ENCODE data around the gene CRMP1.
A peak's percentile ranks its signal among the peaks of the same experiment; 100 is the strongest.
"Not testable (repeated sequence)": the region's sequence is repeated elsewhere in the genome, so short reads cannot be mapped to it uniquely, and the experiment has no call there.

Gene CRMP1

DNA sequence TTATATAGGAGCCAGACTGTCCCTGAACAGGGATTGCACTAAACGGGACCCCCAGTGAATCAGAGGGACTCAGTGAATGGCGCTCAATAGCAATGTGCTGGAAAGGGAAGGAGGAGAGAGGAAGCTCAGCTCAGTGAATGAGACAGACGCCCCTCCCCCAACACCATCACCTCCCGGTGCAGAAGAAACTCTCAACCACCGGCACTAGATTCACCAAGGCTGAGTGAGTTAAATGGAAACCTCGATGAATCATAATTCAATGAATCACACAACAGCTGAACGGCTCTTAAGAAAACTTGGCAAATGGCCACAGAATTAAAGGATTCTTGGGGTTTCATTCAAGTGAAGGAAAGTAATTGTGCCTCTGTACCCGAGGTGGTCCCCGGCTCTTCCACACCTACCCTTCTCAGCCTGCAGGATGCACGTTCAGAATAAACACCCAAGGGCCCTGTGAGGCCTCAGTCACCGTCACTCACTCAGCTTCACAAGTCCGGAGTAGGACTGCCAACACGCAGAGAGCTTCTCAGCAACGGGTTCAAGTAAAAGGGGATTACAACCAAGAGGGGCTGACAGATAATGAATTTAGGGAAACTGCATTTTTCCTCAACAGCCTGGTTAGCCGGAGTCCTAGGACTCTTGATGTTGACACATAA is 29.3 kb downstream of the CRMP1 start:
- H3K27me3 ChIP-seq (ENCODE audit: control insufficient read depth, insufficient read depth, low read length, poor library complexity, severe bottlenecking) = no peaks in the 10 kb centered on the region
- peaks cover 3% of the 10 kb centered on the region for H3K4me1 ChIP-seq (ENCODE audit: control insufficient read depth, insufficient read depth, low read length)
- no peaks in the 10 kb centered on the region for H3K9me3 ChIP-seq (ENCODE audit: control insufficient read depth, low read length)
- H3K4me3 ChIP-seq (ENCODE audit: insufficient read depth, low read depth, low read length) = no peak overlapping the region
- WGBS, 2 experiments = 72 to 77% methylated on average over 14 to 15 of the region's 15 CpGs
- H3K36me3 ChIP-seq (ENCODE audit: control insufficient read depth, insufficient read depth, low read length) = peaks cover 4% of the 10 kb centered on the region
- H3K27ac ChIP-seq (ENCODE audit: insufficient read depth, low read depth, low read length, poor library complexity, severe bottlenecking) = no peak overlapping the region

DNA sequence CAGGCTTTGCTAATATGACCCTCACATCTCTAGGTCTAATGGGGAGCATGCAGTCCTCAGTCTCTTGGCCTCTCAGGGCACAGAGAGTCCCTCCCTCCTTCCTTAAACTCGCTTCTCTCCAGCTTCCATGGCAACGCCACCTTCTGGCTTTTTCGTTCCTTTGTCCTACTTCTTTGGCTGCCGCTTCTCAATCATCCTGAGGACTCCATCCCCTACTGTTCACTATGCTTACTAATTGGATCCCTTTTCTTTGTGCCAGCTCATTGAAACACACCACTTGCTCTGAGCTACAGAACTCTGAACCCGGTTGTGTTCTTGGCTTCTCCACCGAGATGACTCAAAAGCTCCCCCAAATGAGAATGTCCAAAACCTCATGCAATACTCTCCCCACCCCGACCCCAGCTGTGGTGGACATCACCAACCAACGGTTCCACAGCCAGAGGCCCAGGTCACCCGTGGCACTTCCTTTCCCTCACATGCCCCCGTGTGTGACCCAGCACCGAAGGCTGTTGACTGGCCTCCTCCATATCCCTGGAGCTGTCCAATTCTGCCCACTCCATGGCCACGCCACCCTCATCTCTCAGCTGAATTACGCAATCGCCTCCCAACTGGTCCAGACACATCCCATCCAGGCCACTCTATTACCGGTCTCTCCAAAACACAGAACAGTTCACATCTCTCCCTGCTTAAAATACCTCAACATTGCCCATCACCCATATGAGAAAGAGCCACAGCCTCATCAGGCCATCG is 34.7 kb downstream of the CRMP1 start:
- Histone ChIP-seq H3K4me1 (ENCODE audit: control insufficient read depth, insufficient read depth, low read length) (peaks cover 5% of the 10 kb centered on the region), H3K27me3 (ENCODE audit: control insufficient read depth, insufficient read depth, low read length, poor library complexity, severe bottlenecking) (no peaks in the 10 kb centered on the region), H3K36me3 (ENCODE audit: control insufficient read depth, insufficient read depth, low read length) (peaks cover 11% of the 10 kb centered on the region), H3K27ac (ENCODE audit: insufficient read depth, low read depth, low read length, poor library complexity, severe bottlenecking) (no peak overlapping the region), H3K4me3 (ENCODE audit: insufficient read depth, low read depth, low read length) (no peak overlapping the region), H3K9me3 (ENCODE audit: control insufficient read depth, low read length) (no peaks in the 10 kb centered on the region)
- WGBS, 2 experiments = 68 to 72% methylated on average over 16 of the region's 16 CpGs

DNA sequence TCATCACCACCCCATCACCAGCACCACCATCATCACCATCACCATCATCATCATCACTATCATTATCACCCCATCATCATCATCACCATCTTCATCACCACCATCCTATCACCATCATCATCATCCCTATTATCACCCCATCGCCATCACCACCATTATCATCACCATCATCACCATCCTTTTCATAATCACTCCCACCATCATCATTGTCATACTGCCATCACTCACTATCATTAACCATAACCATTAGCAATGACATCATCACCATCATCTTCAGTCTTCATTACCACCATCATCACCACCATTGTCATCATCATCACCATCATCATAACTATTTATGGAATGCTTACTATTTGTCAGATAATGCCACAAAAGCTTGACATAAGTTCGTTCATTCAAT is 35.7 kb downstream of the CRMP1 start:
- 91 to 95% methylated on average over 2 of the region's 2 CpGs for WGBS, 2 experiments
- H3K27ac ChIP-seq (ENCODE audit: insufficient read depth, low read depth, low read length, poor library complexity, severe bottlenecking) = no peak overlapping the region
- peaks cover 11% of the 10 kb centered on the region for H3K36me3 ChIP-seq (ENCODE audit: control insufficient read depth, insufficient read depth, low read length)
- H3K27me3 ChIP-seq (ENCODE audit: control insufficient read depth, insufficient read depth, low read length, poor library complexity, severe bottlenecking) = no peaks in the 10 kb centered on the region
- H3K4me1 ChIP-seq (ENCODE audit: control insufficient read depth, insufficient read depth, low read length) = peaks cover 5% of the 10 kb centered on the region
- H3K9me3 ChIP-seq (ENCODE audit: control insufficient read depth, low read length) = no peaks in the 10 kb centered on the region
- no peak overlapping the region for H3K4me3 ChIP-seq (ENCODE audit: insufficient read depth, low read depth, low read length)

DNA sequence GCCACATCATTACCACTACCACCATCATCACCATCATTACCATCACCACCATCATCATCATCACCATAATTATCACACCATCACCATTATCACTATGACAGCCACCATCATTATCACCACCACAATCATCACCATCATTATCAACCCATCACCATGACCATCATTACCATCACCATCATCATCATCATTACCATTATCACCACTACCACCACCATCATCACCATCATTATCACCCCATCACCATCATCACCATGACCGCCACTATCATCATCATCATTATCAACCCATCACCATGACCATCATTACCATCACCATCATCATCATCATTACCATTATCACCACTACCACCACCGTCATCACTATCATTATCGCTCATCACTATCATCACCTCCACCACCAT is 36.5 kb downstream of the CRMP1 start:
- H3K27ac ChIP-seq (ENCODE audit: insufficient read depth, low read depth, low read length, poor library complexity, severe bottlenecking); H3K4me3 ChIP-seq (ENCODE audit: insufficient read depth, low read depth, low read length): not testable (repeated sequence)

DNA sequence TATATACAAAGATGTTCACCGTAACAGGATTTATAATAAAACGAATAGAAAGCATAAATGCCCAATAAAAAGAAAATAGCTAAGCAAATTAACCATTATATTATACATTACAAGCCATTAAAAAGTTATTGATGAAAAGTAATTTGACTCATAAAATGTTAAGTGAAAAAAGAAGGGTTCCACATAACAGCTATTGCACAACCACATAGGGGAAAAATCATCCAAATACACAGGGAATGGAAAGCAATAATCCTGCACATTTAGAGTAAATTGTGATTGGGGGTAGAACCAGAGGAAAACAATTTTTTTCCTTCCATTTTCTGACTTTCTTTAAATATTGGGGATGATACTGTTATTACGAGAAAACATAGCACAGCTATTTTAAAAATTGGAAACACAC is 38.0 kb downstream of the CRMP1 start:
- 94 to 95% methylated on average over 1 of the region's 3 CpGs for WGBS, 2 experiments
- no peaks in the 10 kb centered on the region for H3K27me3 ChIP-seq (ENCODE audit: control insufficient read depth, insufficient read depth, low read length, poor library complexity, severe bottlenecking)
- H3K36me3 ChIP-seq (ENCODE audit: control insufficient read depth, insufficient read depth, low read length) = peaks cover 22% of the 10 kb centered on the region
- H3K27ac ChIP-seq (ENCODE audit: insufficient read depth, low read depth, low read length, poor library complexity, severe bottlenecking) = no peak overlapping the region
- H3K4me1 ChIP-seq (ENCODE audit: control insufficient read depth, insufficient read depth, low read length) = peaks cover 5% of the 10 kb centered on the region
- no peaks in the 10 kb centered on the region for H3K9me3 ChIP-seq (ENCODE audit: control insufficient read depth, low read length)
- H3K4me3 ChIP-seq (ENCODE audit: insufficient read depth, low read depth, low read length) = no peak overlapping the region

More for the DNA sequence above, 36.5 kb downstream of the CRMP1 start:
- H3K9me3 ChIP-seq (ENCODE audit: control insufficient read depth, low read length); H3K27me3 ChIP-seq (ENCODE audit: control insufficient read depth, insufficient read depth, low read length, poor library complexity, severe bottlenecking); H3K4me1 ChIP-seq (ENCODE audit: control insufficient read depth, insufficient read depth, low read length): not testable (repeated sequence)
- WGBS, 2 experiments = 92 to 93% methylated on average over 3 of the region's 3 CpGs
- peaks cover 12% of the 10 kb centered on the region for H3K36me3 ChIP-seq (ENCODE audit: control insufficient read depth, insufficient read depth, low read length)

DNA sequence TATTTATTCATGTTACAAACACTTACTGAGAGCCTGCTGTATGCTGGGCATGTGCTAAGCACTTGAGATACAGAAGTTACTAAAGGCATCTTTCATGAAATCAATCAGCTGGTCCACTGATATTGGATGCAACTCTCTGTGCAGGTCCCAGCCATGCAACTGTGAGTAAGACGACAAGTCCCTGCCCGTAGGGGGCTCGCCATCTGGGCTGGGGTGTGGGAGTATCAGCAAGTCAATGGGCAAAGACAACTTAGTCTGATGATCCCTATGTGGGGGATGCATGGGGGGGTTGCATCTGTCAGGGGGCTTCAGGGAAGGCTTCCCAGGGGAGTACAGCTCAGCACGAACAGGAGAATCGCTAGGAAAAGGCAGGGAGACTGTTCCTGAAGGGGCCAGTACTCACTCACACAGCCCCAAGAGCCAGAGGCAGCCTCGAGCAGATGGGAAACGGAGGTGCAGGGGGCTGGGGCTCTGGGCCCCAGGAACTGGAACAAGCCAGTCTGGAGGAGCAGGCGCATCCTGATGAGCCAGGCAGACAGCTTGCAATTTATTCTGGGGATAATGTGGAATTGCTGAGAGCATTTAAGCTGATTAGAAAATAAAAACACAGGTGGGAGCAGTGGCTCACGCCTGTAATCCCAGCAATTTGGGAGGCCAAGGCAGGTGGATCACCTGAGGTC is 40.2 kb downstream of the CRMP1 start:
- Histone ChIP-seq H3K27ac (ENCODE audit: insufficient read depth, low read depth, low read length, poor library complexity, severe bottlenecking) (no peak overlapping the region), H3K4me3 (ENCODE audit: insufficient read depth, low read depth, low read length) (no peak overlapping the region), H3K27me3 (ENCODE audit: control insufficient read depth, insufficient read depth, low read length, poor library complexity, severe bottlenecking) (no peaks in the 10 kb centered on the region), H3K4me1 (ENCODE audit: control insufficient read depth, insufficient read depth, low read length) (no peaks in the 10 kb centered on the region), H3K36me3 (ENCODE audit: control insufficient read depth, insufficient read depth, low read length) (peaks cover 35% of the 10 kb centered on the region), H3K9me3 (ENCODE audit: control insufficient read depth, low read length) (no peaks in the 10 kb centered on the region)
- WGBS, 2 experiments = 84 to 88% methylated on average over 9 of the region's 9 CpGs

DNA sequence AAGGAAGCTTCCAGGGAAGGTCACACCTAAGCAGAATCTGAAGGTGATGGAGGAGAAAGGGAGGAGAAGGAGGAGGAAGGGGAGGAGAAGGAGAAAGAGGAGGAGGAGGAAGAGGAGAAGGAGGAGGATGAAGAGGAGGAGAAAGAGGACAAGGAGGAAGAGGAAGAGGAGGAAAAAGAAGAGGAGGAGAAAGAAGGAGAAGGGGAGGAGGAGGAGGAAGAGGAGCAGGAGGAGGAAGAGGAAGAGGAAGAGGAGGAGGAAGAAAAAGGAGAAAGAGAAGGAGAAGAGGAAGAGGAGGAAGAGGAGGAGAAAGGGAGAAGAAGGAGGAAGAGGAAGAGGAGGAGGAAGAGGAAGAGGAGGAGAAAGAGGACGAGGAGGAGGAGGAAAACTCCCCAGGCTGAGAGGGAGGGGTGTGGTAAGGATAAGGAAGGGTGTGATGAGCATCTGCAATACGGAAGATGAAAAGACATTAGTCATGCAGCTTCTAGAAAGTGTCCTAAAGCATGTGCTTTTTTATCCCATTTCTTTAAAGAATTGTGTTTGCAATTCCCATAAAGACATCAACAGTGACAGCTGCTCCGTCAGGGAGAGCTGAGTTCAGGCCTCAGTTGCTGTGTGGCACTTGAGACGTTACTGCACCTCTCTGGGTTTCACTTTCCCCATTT is 41.1 kb downstream of the CRMP1 start:
- Histone ChIP-seq H3K4me3 (ENCODE audit: insufficient read depth, low read depth, low read length) (no peak overlapping the region), H3K27me3 (ENCODE audit: control insufficient read depth, insufficient read depth, low read length, poor library complexity, severe bottlenecking) (no peaks in the 10 kb centered on the region), H3K27ac (ENCODE audit: insufficient read depth, low read depth, low read length, poor library complexity, severe bottlenecking) (no peak overlapping the region), H3K4me1 (ENCODE audit: control insufficient read depth, insufficient read depth, low read length) (no peaks in the 10 kb centered on the region), H3K9me3 (ENCODE audit: control insufficient read depth, low read length) (no peaks in the 10 kb centered on the region), H3K36me3 (ENCODE audit: control insufficient read depth, insufficient read depth, low read length) (peaks cover 35% of the 10 kb centered on the region)
- 91 to 97% methylated on average over 4 of the region's 4 CpGs for WGBS, 2 experiments

DNA sequence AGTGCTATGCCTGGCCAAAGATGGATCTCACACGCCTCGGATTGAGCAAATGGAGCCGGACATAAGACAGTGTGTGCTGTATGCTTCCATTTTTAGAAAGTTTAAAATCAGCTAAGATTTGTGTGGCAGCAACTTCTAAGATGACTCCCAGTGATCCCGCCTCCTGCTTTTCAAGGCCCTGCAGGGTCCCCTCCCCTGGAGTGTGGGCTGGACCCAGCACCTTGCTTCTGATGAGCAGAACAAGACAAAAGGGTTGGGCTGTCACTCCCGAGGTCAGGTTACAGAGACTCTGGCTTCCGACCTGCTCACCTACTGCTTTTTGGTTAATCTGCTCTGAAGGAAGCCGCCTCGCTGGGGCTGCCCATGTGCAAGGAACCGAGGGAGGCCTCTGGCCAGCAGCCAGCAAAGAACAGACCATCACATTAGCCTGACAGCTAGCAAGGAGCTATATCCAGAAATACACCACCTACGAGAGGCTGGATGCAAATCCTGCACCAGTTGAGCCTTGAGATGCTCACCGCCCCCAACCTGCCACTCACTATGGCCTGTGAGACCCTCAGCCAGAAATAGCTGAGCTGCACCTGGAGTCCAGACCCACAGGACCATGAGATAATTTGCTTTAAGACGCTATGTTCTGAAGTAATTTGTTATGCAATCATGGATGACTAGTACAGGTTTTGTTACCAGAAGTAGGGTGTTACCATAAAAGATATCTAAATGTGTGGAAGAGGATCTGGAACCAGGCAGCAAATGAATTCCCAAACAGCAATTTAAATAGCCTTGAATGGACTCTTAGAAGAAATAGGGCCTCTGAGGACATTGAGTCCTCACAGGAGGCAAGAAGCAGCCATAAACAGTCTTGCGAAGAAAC is 47.6 kb downstream of the CRMP1 start:
- no peak overlapping the region for H3K4me3 ChIP-seq (ENCODE audit: insufficient read depth, low read depth, low read length)
- peaks cover 29% of the 10 kb centered on the region for H3K36me3 ChIP-seq (ENCODE audit: control insufficient read depth, insufficient read depth, low read length)
- H3K27me3 ChIP-seq (ENCODE audit: control insufficient read depth, insufficient read depth, low read length, poor library complexity, severe bottlenecking) = no peaks in the 10 kb centered on the region
- WGBS, 2 experiments = 69 to 71% methylated on average over 13 of the region's 13 CpGs
- peak overlapping the region; percentile 44 for H3K27ac ChIP-seq (ENCODE audit: insufficient read depth, low read depth, low read length, poor library complexity, severe bottlenecking)
- no peaks in the 10 kb centered on the region for H3K9me3 ChIP-seq (ENCODE audit: control insufficient read depth, low read length)
- peaks cover 6% of the 10 kb centered on the region for H3K4me1 ChIP-seq (ENCODE audit: control insufficient read depth, insufficient read depth, low read length)

DNA sequence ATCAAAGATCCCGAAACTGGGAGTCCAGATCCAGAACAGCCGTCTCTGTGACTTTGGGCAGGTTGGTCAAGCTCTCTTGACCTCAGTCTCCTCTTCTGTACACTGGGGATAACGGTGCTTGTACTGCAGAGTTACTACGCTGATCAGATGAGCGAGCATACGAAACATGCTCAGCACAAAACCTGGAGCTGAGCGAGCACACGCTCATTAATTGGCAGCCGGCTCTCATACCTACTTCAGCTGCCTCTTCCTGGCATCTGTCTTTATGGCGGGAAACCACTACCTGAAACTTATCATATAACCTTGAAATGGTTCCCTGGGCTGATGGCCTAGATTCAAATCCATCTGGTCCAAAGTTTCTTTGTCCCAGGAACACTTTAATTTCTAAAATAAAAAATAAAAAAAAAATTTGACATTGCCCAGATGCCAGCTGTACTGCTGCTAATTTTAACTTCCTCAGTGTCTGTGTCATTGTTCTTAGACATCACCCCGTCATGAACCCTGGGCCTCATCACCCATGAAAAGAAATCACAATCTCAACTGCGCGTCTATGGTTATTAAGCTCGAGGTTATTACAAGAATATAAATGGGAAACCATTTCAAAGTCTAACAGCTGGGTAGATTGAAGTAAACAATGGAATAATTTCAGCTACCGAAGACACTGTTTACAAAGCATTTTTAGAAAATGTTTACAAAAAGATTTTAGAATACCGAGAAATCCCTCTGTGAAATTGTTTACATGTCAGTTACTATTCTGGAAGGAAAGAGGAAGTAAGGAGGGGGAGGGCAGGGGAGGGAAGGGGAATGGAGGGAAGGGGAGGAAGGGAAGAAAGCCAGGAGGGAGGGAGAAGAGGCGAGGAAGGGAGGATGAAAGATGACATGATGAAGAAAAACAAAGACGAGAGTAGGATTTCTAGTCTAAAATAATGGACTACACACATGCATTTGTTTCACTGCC is 49.0 kb downstream of the CRMP1 start:
- Histone ChIP-seq H3K27ac (ENCODE audit: insufficient read depth, low read depth, low read length, poor library complexity, severe bottlenecking) (no peak overlapping the region), H3K4me3 (ENCODE audit: insufficient read depth, low read depth, low read length) (no peak overlapping the region), H3K36me3 (ENCODE audit: control insufficient read depth, insufficient read depth, low read length) (peaks cover 17% of the 10 kb centered on the region), H3K9me3 (ENCODE audit: control insufficient read depth, low read length) (no peaks in the 10 kb centered on the region), H3K4me1 (ENCODE audit: control insufficient read depth, insufficient read depth, low read length) (peaks cover 6% of the 10 kb centered on the region), H3K27me3 (ENCODE audit: control insufficient read depth, insufficient read depth, low read length, poor library complexity, severe bottlenecking) (no peaks in the 10 kb centered on the region)
- WGBS, 2 experiments = 95 to 96% methylated on average over 18 of the region's 18 CpGs
